GM19455 (cell line): ENCODE data around the gene CDC73.
"Not testable (repeated sequence)": the region's sequence is repeated elsewhere in the genome, so short reads cannot be mapped to it uniquely, and the experiment has no call there.

Experiments
- ATAC-seq: cut with Tn5 transposase; IDR thresholded peaks from one replicate; pipeline ENCODE4 v1.9.1; 2021; ENCODE audit not compliant: unreplicated experiment

The CDC73 gene

GRCh38 chr1:193113992-193114332 is 7.9 kb upstream of the CDC73 start:
- no peak for ATAC-seq

- ATAC-seq: no peak
These were observed 7.2 kb upstream of the CDC73 start for GRCh38 chr1:193114485-193115095.

GRCh38 chr1:193115629-193116227 is 6.1 kb upstream of the CDC73 start:
- ATAC-seq: no peak

- not testable (repeated sequence) for ATAC-seq
These were observed 4.7 kb upstream of the CDC73 start for GRCh38 chr1:193117167-193117566.

- no peak for ATAC-seq
These were observed 3.6 kb upstream of the CDC73 start for GRCh38 chr1:193118194-193118593.

GRCh38 chr1:193118803-193119730 is 2.8 kb upstream of the CDC73 start:
- ATAC-seq: no peak

GRCh38 chr1:193120604-193121166 is 1.1 kb upstream of the CDC73 start:
- no peak for ATAC-seq

- ATAC-seq: no peak
These were observed 1.9 kb downstream of the CDC73 start for GRCh38 chr1:193123751-193124150.

- ATAC-seq: no peak
These were observed 3.5 kb downstream of the CDC73 start for GRCh38 chr1:193125369-193125768.

- no peak for ATAC-seq
These were observed 9.5 kb downstream of the CDC73 start for GRCh38 chr1:193131266-193131860.

GRCh38 chr1:193140254-193140653 is 18.4 kb downstream of the CDC73 start:
- ATAC-seq: no peak

- no peak for ATAC-seq
These were observed 20.0 kb downstream of the CDC73 start for GRCh38 chr1:193141804-193142203.

GRCh38 chr1:193142409-193142808 is 20.6 kb downstream of the CDC73 start:
- no peak for ATAC-seq

GRCh38 chr1:193143285-193143684 is 21.5 kb downstream of the CDC73 start:
- no peak for ATAC-seq

- ATAC-seq: no peak
These were observed 22.6 kb downstream of the CDC73 start for GRCh38 chr1:193144361-193144938.

- no peak for ATAC-seq
These were observed 23.2 kb downstream of the CDC73 start for GRCh38 chr1:193144999-193145398.

- no peak for ATAC-seq
These were observed 34.4 kb downstream of the CDC73 start for GRCh38 chr1:193156117-193156821.

- no peak for ATAC-seq
These were observed 35.0 kb downstream of the CDC73 start for GRCh38 chr1:193156822-193157142.

GRCh38 chr1:193157360-193157759 is 35.5 kb downstream of the CDC73 start:
- no peak for ATAC-seq

- ATAC-seq: no peak
These were observed 54.3 kb downstream of the CDC73 start for GRCh38 chr1:193176113-193176512.

GRCh38 chr1:193176788-193177187 is 55.0 kb downstream of the CDC73 start:
- ATAC-seq: no peak
